WTC11 (cell line): ENCODE measurements around the gene PKP4. TPM values are rescaled to one million over a fixed set of nuclear protein-coding genes. Genes with fewer than 3 reads are reported as not detected.

Experiments used
- ATAC-seq: fragments of 200-7000 bp; cut with Tn5 transposase; 2 replicates; pipeline ENCODE4 v1.10.0; 2021; ENCODE audit warnings: mild to moderate bottlenecking, moderate library complexity
- CTCF ChIA-PET: fragments of 300-600 bp; sonication (Branson Sonifier 250); formaldehyde crosslinking; loops from one replicate; lab custom pipeline; 2021; ENCODE audit warnings: antibody characterized with exemption; lab: Charles Lee
- POLR2A ChIA-PET: fragments of 350-600 bp; sonication (Branson Sonifier 250); formaldehyde crosslinking; loops from one replicate; lab custom pipeline; 2021; ENCODE audit warnings: antibody characterized with exemption; lab: Charles Lee
- DNase-seq: peaks from one replicate; pipeline ENCODE4 v3.0.0; 2021; ENCODE audit warnings: low spot score
- H3K27ac Mint-ChIP-seq: 2 replicates; pipeline ENCODE4 v1.8.0; 2021; ENCODE audit warnings: mixed read lengths
- H3K27me3 Mint-ChIP-seq: 2 replicates; pipeline ENCODE4 v1.8.0; 2021; ENCODE audit warnings: low read depth, mild to moderate bottlenecking, moderate library complexity, mixed read lengths
- H3K36me3 Mint-ChIP-seq: 2 replicates; pipeline ENCODE4 v1.8.0; 2021; ENCODE audit warnings: mixed read lengths
- H3K4me1 Mint-ChIP-seq: 2 replicates; pipeline ENCODE4 v1.8.0; 2022; ENCODE audit warnings: mixed read lengths
- H3K4me3 Mint-ChIP-seq: 2 replicates; pipeline ENCODE4 v1.8.0; 2021; ENCODE audit warnings: mild to moderate bottlenecking, moderate library complexity, mixed read lengths
- H3K9me3 Mint-ChIP-seq: 2 replicates; pipeline ENCODE4 v1.8.0; 2021; ENCODE audit warnings: mixed read lengths
- AFF4 ChIP-seq: sonication (generic); formaldehyde crosslinking; IDR thresholded peaks from 2 replicates; pipeline ENCODE4 v1.8.1; 2023; ENCODE audit warnings: mild to moderate bottlenecking, missing genetic modification reagents, borderline replicate concordance
- AR ChIP-seq: fragments of 250-450 bp; sonication (Bioruptor Pico); IDR thresholded peaks from 2 replicates; pipeline ENCODE4 v1.9.0; 2021; ENCODE audit warnings: mild to moderate bottlenecking
- ATF3 ChIP-seq: sonication (generic); formaldehyde crosslinking; conservative IDR thresholded peaks from 2 replicates; pipeline ENCODE4 v1.8.1; 2022; ENCODE audit warnings: mild to moderate bottlenecking, missing genetic modification reagents
- GTF2I ChIP-seq: fragments of 250-450 bp; sonication (Bioruptor Pico); conservative IDR thresholded peaks from 2 replicates; pipeline ENCODE4 v1.4.0; 2021; ENCODE audit warnings: mild to moderate bottlenecking
- HMGXB4 ChIP-seq: sonication (generic); formaldehyde crosslinking; IDR thresholded peaks from 2 replicates; pipeline ENCODE4 v1.8.1; 2023; ENCODE audit warnings: mild to moderate bottlenecking, moderate library complexity, missing genetic modification reagents
- JUN ChIP-seq: sonication (generic); formaldehyde crosslinking; IDR thresholded peaks from 2 replicates; pipeline ENCODE4 v1.8.0; 2023; ENCODE audit warnings: mild to moderate bottlenecking, missing genetic modification reagents
- NFE2L1 ChIP-seq: sonication (generic); formaldehyde crosslinking; IDR thresholded peaks from 2 replicates; pipeline ENCODE4 v1.8.1; 2023; ENCODE audit warnings: missing genetic modification reagents
- NR2C2 ChIP-seq: sonication (generic); formaldehyde crosslinking; IDR thresholded peaks from 2 replicates; pipeline ENCODE4 v1.8.0; 2022; ENCODE audit warnings: mild to moderate bottlenecking, missing genetic modification reagents
- OVOL2 ChIP-seq: fragments of 250-450 bp; sonication (Bioruptor Pico); IDR thresholded peaks from 2 replicates; pipeline ENCODE4 v1.9.0; 2021; ENCODE audit warnings: mild to moderate bottlenecking, borderline replicate concordance
- RORB ChIP-seq: fragments of 250-450 bp; sonication (Bioruptor Pico); IDR thresholded peaks from 2 replicates; pipeline ENCODE4 v1.9.0; 2021; ENCODE audit warnings: mild to moderate bottlenecking
- ZNF232 ChIP-seq: sonication (generic); formaldehyde crosslinking; IDR thresholded peaks from 2 replicates; pipeline ENCODE4 v1.8.0; 2022; ENCODE audit warnings: mild to moderate bottlenecking, missing genetic modification reagents
- ZNF396 ChIP-seq: fragments of 250-450 bp; sonication (Bioruptor Pico); IDR thresholded peaks from 2 replicates; pipeline ENCODE4 v1.8.0; 2021; ENCODE audit warnings: mild to moderate bottlenecking, moderate library complexity, borderline replicate concordance
- ZNF416 ChIP-seq: fragments of 250-450 bp; sonication (Bioruptor Pico); IDR thresholded peaks from 2 replicates; pipeline ENCODE4 v1.9.0; 2021; ENCODE audit warnings: mild to moderate bottlenecking, inconsistent platforms
- ZNF512 ChIP-seq: sonication (generic); formaldehyde crosslinking; IDR thresholded peaks from 2 replicates; pipeline ENCODE4 v1.8.1; 2022; ENCODE audit warnings: missing genetic modification reagents, borderline replicate concordance
- ZSCAN18 ChIP-seq: fragments of 250-450 bp; sonication (Bioruptor Pico); IDR thresholded peaks from 2 replicates; pipeline ENCODE4 v2.1.2; 2022; ENCODE audit warnings: mild to moderate bottlenecking, moderate library complexity
- total RNA-seq: library from RNA; stranded (reverse); gene quantifications from 3 replicates; pipeline ENCODE4 v1.2.3, GENCODE V29; 2021
- TF ChIP-seq, protein P1 (sequence below): fragments of 250-450 bp; sonication (Bioruptor Pico); IDR thresholded peaks from 2 replicates; pipeline ENCODE4 v1.9.0; 2021; ENCODE audit warnings: moderate library complexity, mild to moderate bottlenecking, inconsistent platforms, borderline replicate concordance
- TF ChIP-seq, protein P2 (sequence below): sonication (generic); formaldehyde crosslinking; IDR thresholded peaks from 2 replicates; pipeline ENCODE4 v1.8.1; 2023; ENCODE audit warnings: mild to moderate bottlenecking, missing genetic modification reagents
- TF ChIP-seq, protein P3 (sequence below): fragments of 200-600 bp; IDR thresholded peaks from 2 replicates; pipeline ENCODE4 v1.8.0; 2022; ENCODE audit warnings: antibody characterized with exemption

Gene PKP4
- total RNA-seq, 1 experiment from 2014 or later, result 78.9 TPM

GRCh38 chr2:158559252-158559651 lies 102.5 kb downstream of the PKP4 start (continued):
- TF ChIP-seq, protein P1, sequence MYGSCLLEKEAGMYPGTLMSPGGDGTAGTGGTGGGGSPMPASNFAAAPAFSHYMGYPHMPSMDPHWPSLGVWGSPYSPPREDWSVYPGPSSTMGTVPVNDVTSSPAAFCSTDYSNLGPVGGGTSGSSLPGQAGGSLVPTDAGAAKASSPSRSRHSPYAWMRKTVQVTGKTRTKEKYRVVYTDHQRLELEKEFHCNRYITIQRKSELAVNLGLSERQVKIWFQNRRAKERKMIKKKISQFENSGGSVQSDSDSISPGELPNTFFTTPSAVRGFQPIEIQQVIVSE (CRISPR knock-in tag), result no peak
- TF ChIP-seq ZNF512 (CRISPR knock-in tag) (no peak), ZNF396 (CRISPR knock-in tag) (no peak), ZNF232 (no peak), AFF4 (CRISPR knock-in tag) (no peak), HMGXB4 (CRISPR knock-in tag) (no peak), NFE2L1 (CRISPR knock-in tag) (no peak)
- TF ChIP-seq, all 79 proteins: peak for 0

DNA sequence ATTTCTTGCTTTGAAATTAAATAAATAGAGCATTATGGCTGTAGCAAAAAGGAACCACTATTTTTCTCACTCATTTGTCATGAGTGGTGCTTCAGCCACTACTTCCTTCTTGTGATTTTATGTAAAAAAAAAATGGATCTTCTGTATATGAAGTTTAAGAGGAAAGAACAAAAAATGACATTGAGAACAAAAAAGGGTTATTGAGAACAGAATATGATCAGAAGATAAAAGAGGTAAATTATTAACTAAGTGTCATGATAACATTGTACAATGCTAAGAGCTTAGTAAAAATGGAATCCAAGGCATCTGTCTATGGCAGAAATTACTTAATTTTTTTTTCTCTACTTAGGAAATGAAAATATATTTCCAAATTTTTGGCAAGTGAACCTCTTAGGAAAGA lies 103.5 kb downstream of the PKP4 start:
- H3K36me3 Mint-ChIP-seq, result no peaks in the 10 kb centered on the region
- ATAC-seq (no peak), DNase-seq (no peak)
- no peak overlapping the region for H3K27ac Mint-ChIP-seq
- CTCF ChIA-PET, result no interaction called here
- no peak overlapping the region for H3K4me3 Mint-ChIP-seq
- H3K4me1 Mint-ChIP-seq, result peaks cover under 1% of the 10 kb centered on the region; the same call in 1 of the 2 replicates
- POLR2A ChIA-PET, result no interaction called here
- H3K27me3 Mint-ChIP-seq, result no peaks in the 10 kb centered on the region
- no peaks in the 10 kb centered on the region for H3K9me3 Mint-ChIP-seq
- TF ChIP-seq JUN (CRISPR knock-in tag), result no peak
- no peak for TF ChIP-seq ZSCAN18 (CRISPR knock-in tag)
- TF ChIP-seq, protein P2, sequence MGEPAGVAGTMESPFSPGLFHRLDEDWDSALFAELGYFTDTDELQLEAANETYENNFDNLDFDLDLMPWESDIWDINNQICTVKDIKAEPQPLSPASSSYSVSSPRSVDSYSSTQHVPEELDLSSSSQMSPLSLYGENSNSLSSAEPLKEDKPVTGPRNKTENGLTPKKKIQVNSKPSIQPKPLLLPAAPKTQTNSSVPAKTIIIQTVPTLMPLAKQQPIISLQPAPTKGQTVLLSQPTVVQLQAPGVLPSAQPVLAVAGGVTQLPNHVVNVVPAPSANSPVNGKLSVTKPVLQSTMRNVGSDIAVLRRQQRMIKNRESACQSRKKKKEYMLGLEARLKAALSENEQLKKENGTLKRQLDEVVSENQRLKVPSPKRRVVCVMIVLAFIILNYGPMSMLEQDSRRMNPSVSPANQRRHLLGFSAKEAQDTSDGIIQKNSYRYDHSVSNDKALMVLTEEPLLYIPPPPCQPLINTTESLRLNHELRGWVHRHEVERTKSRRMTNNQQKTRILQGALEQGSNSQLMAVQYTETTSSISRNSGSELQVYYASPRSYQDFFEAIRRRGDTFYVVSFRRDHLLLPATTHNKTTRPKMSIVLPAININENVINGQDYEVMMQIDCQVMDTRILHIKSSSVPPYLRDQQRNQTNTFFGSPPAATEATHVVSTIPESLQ (CRISPR knock-in tag), result no peak
- no peak for TF ChIP-seq GTF2I
- TF ChIP-seq ATF3 (CRISPR knock-in tag), result no peak
- TF ChIP-seq, protein P3, sequence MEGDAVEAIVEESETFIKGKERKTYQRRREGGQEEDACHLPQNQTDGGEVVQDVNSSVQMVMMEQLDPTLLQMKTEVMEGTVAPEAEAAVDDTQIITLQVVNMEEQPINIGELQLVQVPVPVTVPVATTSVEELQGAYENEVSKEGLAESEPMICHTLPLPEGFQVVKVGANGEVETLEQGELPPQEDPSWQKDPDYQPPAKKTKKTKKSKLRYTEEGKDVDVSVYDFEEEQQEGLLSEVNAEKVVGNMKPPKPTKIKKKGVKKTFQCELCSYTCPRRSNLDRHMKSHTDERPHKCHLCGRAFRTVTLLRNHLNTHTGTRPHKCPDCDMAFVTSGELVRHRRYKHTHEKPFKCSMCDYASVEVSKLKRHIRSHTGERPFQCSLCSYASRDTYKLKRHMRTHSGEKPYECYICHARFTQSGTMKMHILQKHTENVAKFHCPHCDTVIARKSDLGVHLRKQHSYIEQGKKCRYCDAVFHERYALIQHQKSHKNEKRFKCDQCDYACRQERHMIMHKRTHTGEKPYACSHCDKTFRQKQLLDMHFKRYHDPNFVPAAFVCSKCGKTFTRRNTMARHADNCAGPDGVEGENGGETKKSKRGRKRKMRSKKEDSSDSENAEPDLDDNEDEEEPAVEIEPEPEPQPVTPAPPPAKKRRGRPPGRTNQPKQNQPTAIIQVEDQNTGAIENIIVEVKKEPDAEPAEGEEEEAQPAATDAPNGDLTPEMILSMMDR, result no peak
- TF ChIP-seq NR2C2 (CRISPR knock-in tag), result no peak
- TF ChIP-seq HMGXB4 (CRISPR knock-in tag), result no peak
- TF ChIP-seq RORB (CRISPR knock-in tag), result no peak
- no peak for TF ChIP-seq OVOL2 (CRISPR knock-in tag)
- no peak for TF ChIP-seq AR (CRISPR knock-in tag)
- no peak for TF ChIP-seq ZNF416
